CD4-positive, alpha-beta T cell treated with Interleukin-12 subunit alpha and Interleukin-12 subunit beta, for 1 hour (primary cell): ENCODE measurements around the gene SPEF2.

ENCODE experiments used
- DNase-seq: peaks from one replicate; pipeline ENCODE4 v3.0.0-alpha.2; 2020

The SPEF2 gene

DNA sequence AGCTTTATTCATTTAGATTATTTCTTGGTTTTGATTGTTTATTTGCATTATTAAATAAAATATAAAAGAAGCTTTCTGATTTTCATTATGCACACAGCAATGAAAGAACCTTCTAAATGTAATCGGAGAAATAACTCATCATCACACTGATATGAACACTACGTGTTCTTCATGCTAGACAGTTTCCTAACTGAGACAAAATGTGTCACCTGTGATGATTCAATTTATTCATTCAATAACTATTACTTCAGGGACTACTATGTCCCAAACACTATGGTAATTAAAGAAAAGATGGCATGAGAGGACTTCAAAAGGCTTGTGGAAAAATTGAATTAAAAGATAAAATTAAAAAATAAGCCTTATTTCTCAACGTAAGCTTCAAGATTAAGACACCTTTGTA, 118.1 kb downstream of the SPEF2 start:
- DNase-seq: no peak

DNA sequence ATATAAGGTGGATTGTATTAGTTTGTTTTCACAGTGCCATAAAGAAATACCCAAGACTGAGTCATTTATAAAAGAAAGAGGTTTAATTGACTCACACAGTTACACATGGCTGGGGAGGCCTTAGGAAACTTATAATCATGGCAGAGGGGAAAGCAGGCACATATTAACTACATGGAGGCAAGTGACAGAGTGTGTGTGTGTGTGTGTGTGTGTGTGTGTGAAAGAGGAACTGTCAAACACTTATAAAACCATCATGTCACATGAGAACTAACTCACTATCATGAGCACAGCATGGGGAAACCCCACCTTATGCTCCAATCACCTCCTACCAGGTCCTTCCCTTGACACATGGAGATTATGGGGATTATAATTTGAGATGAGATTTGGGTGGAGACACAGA, 118.6 kb downstream of the SPEF2 start:
- no peak for DNase-seq

DNA sequence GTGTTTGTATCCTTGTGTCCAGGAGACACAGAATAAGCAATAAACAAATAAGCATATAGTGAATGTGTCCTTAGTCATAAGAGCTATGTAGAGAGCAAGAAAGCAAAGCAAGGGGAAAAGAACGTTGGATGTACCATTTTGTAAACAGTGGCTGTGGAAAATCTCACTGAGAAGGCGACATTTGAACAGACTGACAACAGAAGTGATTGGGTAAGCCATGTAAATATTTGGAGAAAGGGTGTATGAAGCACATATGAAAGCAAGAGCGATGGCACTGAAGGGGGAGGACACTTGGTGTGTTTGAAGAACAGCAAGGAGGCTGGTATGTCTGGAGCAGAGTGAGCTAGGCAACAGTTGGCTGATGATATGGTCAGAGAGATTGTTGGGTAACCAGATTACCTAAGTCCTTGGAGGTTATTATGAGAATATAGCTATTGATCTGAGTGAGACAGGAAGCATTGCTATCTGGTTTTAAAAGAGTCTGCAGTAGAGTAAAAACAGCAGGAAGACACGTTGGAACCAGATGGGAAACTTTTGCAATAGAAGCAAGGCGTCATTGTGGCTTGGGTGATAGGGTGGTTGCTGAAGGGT, 123.6 kb downstream of the SPEF2 start:
- DNase-seq: no peak

DNA sequence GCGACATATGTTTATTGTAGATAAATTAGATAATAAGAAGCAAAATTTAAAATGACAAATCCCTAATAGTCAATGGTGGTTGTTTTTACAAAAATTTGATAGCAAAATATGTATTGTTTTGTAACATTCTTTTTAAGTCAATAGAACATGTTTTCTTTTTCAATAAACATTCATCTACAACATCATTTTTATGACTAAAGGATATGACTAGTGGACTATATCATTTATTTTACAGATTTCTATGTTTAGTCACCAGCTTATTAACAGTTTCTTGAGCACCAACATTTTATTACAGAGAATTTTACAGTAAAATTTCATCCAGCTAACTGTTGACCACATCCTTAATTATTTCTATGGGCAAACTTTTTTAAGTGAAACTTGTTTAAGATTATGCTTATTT, 124.3 kb downstream of the SPEF2 start:
- no peak for DNase-seq

DNA sequence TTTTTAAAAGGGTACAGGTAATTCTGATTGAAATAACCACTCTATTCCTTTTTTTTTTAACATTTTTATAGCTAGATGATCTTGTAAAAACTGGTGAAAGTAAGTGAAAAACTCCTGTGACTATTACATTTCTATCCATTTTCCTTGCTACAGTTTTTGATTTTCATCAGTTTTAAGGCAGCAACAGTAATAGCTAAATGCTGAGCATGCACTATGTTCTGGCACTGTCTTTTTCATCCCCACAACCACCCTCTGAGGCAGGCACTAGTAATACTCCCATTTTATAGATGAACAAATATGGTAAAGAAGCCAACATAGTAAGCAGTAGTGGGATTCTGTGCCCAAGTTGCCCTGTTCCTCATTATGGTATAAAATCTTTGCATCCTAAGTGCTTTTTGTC, 126.0 kb downstream of the SPEF2 start:
- no peak for DNase-seq

DNA sequence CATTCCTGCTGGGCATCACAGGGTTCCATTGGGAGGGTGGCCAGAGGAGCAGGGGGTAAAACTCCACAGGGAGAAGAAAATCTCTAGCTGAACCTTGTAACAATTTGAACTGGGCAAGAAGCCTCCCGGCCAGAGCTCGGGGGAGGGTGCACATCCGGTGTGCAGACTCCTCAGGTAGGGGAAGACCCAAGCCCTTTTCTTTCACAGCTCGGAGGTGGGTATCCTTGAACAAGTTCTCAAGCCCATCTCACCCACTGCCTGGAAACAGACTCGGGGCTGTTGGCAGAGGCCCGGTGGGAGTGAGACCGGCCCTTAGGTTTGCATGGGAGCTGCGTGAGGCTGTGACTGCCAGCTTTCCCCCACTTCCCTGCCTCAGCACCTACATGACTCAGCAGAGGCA, 127.5 kb downstream of the SPEF2 start:
- no peak for DNase-seq

DNA sequence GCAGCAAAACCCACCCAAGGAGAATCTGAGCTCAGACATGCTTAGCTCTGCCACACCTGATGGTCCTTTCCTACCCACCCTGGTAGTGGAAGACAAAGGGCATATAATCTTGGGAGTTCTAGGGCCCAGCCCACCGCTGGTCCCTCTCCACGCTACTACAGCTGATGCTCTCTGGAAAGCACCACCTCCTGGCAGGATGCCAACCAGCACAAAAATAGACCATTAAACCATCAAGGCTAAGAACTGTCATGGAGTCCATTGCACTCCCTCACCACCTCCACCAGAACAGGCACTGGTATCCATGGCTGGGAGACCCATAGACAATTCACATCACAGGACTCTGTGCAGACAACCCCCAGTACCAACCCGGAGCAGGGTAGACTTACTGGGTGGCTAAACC, 128.0 kb downstream of the SPEF2 start:
- DNase-seq: no peak

DNA sequence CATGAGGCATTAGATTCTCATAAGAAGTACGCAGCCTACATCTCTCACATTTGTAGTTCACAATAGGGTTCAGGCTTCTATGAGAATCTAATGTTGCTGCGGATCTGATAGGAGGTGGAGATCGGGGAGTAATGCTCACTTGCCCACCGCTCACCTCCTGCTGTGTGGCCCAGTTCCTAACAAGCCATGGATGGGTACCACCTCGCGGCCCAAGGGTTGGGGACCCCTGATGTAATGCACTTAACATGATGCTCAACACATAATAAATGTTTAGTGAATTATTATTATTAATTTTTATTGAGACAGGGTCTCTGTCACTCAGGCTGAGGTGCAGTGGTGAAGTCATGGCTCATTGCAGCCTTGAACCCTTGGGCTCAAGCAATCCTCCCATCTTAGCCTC, 134.3 kb downstream of the SPEF2 start:
- DNase-seq: no peak

DNA sequence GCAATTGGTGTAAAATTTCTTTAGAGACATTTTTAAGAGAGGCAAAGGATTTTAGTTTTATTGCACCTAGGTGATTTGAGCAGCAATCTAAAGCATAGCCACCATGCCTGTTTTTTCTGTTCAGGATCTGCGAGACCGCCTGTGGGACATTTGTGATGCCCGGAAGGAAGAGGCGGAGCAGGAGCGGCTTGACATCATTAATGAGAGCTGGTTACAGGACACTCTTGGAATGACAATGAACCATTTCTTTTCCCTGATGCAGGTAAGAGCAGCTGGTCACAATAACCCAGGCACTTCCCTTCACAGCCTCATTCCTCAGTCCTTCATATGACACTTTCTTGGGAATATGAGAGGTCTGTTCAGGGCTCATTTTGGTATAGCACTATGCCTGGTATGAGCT, 135.8 kb downstream of the SPEF2 start:
- no peak for DNase-seq

DNA sequence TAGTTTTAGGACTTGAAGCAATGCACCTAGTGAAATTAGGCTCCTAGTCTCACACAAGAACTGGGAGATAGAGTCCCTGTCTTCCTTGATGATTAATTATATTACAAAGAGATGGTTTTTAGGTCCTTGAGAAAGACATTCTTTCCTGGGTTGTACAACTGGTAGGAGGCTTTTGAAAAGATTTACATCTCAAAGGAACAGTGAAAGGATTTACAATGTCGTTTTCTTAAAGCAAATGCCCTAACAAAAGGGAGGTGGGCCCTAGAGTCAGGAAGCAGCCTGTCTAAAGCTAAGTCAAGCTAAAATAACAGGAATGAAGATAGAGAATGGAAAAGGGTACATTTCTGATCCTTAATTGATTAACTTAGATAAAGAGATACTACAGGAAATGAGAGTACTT, 136.8 kb downstream of the SPEF2 start:
- no peak for DNase-seq

DNA sequence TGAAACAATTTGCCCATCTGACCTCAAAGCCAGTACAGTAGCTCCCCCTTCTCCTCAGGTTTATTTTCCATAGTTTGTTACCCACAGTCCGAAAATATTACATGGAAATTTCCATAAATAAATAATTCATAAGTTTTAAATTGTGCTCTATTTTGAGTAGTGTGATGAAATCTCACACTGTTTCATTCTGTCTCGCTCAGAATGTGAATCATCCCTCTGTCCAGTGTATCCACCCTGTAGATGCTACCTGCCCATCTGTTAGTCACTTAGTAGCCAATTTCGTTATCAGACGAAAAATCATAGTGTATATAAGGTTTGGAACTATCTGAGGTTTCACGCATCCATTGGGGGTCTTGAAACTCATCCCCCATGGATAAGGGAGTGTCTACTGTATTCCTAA, 138.3 kb downstream of the SPEF2 start:
- DNase-seq: no peak

DNA sequence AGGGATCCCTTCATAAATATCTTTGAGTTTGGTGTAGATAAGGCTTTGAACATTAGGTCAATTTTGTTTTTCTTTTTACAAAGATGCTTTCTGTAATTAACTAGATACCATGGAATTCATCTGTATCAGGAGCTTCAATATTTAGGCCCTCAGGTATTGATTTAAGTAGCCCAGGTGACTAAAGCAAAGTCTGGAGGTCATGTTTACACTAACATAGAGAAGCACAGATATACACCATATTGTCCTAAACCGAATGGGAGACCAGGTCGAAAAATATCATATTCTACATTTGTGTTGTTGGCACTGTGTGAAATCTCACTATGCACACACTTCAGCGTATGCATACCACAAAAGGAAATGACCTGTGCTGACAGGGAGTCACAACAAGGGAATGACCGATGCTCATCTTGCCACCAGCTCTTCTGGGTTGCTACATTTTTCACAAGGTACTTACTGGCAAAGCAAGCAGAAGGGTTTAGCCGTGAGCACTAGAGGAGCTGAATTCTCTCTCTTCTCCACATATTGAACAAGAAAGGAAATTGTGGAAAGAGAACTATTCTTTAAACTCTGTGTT, 140.6 kb downstream of the SPEF2 start:
- no peak for DNase-seq

DNA sequence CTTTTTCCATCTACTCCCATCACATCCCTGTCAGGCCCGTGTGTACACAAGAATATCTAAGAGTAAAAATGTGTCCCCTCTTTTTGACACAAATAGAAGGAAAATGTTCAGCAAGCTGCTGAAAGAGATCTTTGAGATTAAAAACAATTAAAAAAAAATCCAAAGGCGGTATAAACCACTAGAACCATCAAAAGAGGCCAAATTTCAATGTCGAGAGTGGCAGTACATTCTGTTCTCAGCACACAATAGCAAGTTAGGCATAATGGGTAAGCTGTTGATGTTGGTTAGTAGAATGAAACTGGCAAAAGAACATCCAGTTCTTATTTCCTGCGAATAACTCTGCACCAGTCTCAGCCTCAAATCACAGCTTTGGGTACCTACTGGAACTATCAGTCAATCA, 143.9 kb downstream of the SPEF2 start:
- no peak for DNase-seq

DNA sequence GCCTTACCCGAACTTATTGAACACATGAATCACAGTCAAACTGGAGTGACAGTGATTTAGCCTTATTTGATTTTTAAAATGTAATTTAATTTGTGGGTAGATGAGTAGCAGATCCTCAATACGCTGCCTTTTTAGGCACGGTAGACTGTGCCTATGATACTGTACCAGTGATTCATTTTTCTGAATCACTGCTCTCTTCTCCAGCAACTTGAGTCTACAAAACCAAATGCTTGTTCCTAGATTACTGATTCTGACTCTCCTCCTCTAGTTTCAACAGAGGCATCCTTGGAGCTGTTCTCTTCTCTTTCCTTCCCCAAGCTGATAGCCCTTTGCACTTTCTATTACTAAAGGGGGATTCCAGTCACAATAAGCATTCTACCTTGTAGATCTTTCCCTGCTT, 144.7 kb downstream of the SPEF2 start:
- DNase-seq: no peak

DNA sequence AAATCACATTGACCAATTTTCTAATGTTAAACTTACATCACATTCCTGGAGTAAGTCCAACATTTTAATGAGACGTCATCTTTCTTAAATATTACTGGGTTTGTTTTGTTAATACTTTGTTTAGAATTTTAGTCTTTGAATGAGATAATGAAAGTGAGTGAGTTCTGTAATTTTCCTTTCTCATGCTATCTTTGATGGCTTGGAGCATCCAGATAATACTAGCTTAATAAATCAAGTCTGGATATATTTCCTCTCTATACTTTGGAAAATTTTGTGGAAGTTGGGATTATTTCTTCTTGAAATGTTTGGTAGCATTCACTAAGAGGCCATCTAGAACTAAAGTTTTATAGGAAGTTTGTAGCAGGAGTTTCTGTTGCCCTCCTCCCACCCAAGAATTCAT, 148.3 kb downstream of the SPEF2 start:
- DNase-seq: no peak

DNA sequence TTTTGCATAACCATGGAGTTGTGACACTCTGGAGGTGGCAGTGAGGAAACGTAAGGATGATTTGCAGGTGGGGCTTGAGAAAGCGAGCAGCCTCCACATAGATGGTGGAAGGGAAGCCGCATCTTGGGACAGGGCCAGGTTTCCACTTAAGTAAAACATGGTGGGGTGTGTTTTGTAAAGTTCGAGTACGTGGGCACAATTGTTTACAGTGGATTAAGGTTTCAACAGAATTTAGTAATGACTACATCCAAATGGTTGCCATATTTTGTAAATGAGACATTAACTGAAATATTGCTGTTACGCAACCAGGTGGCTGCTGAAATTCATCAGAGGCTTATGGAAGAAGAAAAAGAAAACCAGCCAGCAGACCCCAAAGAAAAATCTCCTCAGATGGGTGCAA, 153.6 kb downstream of the SPEF2 start:
- no peak for DNase-seq

DNA sequence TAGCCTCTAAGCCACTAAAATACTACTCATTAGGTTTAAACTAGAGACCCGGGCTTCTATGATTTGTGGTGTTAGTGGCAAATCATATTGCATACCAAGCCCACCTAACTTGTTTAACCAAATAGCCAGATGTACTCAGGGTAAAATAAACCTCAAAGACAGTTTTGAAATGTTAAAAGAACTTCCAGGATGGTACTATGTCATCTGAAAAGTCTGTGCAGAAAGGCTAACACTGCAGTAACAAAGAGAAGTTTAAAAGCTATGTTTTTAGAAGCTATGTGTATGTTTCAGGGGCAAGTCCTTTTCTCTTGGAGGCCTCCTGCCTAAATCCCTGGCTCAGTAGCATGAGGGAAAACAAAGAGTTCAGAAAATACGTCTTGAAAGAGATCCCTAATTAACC, 154.2 kb downstream of the SPEF2 start:
- DNase-seq: no peak

DNA sequence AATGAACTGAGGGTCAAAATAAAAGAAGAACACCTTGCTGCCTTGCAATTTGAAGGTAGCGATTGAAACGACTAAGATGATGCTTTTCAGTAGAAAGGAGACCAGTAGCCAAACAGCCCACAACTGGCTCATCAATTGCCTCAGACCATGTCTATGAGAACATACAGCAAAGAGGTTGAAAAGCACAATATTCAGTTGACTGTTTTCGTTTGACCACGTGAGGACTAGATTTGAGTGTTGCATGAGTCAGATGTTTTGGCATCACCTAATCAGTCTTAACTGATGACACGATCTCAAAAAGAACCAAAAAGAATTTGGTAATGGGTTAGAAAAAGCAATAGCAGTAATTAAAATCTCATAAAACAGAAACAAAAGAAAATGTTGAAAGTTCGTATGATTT, 156.3 kb downstream of the SPEF2 start:
- DNase-seq: no peak

DNA sequence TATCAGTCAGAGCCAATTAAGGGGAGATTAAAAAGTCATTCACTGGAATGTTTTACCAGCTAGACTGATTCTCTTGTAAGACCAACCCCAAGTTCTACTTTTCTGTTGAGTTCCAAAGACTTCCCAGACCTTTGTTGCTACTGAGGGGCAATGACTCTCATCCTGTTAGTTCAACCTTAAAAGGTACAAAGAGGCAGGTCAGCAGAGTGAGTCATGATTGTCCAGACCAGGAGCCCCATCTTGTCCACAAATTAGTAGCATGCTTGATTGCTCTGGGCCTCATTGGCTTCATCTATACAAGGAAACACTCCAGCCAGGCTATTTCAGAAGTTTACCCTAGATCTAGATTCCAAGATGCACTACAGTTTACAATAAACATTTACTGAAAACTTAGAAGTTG, 159.1 kb downstream of the SPEF2 start:
- no peak for DNase-seq

DNA sequence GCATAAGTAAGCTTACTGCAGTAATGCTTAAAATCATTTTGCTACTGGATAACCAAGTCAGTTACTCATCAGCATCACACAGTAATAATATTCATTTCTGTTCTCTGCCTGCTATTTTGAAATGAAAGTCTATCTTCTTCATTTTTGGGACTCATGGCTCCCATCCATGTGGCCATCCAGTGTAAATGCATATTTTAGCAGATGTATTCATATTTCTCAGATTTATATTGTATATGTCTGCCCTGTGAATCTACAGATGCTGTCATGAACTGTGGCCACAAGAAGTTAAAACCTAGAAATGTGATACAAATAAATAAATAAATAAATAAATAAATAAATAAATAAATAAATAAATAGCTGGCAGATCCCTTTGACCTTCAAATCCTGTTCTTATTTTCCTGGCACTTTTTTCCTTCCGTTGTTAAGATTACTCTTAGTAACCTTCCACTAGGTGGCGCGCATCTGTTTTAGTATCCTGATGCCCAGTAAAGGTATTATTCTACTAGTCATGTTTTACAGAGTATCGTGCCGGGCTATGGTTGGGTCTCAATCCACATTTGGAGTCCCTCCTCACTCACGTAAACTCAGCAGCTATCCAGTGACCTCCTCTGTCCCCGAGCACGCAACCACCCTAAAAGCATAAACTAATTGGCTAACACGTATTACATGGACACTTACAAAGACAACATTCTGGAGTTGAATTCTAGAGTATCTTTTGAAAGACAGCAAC, 159.9 kb downstream of the SPEF2 start:
- DNase-seq: peak; percentile 82

DNA sequence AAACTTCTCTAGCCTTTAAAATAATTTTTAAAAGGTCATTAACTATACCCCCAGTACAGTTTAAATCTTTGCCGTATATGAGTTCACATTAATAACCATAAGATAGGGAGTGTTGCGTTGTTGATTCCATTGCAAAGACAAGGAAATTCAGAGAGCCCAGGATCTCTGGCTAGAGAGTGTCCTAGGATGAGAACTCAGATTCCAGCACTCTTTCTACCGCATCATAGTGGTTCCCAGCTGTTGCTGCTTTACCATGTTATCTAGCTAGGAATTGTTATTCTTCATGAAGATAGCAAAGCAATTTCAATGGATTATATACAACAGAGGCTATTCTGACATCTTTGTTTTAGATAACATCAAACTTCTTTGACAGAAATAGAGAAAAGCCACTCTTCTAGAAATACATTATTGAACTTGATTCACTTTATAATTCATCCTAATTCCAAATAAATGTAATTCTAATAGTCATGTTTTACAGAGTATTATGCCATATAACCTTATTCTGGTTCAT, 160.7 kb downstream of the SPEF2 start:
- no peak for DNase-seq

DNA sequence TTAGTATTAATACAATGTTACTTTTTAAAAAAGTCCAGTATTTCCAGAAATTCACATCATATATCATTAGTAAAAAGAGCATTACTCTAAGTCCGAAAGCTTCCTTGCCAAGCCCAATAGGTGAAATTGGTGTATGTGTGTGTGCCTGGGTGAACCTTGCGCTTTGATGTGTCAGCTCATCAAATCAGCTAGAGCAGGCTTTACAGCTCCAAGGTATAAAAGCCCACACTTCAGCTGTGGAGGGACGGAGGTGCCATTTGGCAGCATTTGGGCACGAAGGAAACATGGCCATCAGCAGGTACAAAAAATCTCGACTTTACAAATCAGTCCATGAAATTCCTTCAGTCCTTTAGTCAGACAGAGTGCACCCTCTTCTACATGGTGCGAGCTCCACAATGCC, 162.6 kb downstream of the SPEF2 start:
- peak; percentile 69 for DNase-seq

DNA sequence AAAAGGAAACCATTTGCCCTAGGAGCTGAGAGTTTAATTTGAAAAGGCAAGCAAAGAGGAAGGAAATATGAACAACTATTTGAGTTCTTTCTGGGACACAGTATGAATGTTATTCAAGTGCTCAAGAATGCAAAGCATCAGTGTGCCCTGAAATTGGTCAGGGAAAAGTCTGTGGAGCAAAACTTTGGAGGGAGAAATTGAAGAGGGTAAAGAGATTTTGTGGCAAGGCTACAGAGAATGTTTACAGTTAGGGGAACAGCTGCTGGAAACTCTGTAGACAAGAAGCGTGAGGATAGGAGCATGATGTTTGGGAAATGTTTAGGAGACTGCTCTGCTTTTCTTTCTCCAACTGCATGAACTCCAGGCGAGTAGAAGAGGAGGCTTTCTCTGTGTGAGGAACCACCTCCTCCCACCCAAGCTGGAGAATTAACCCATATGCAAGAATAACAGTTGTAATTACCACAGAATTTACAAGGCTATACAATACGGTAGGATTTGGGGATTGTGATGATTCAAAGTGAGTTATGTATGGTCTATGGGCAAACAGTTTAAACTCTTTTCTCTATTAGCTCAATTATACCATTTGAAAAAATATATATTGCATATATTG, 163.6 kb downstream of the SPEF2 start:
- DNase-seq: no peak

DNA sequence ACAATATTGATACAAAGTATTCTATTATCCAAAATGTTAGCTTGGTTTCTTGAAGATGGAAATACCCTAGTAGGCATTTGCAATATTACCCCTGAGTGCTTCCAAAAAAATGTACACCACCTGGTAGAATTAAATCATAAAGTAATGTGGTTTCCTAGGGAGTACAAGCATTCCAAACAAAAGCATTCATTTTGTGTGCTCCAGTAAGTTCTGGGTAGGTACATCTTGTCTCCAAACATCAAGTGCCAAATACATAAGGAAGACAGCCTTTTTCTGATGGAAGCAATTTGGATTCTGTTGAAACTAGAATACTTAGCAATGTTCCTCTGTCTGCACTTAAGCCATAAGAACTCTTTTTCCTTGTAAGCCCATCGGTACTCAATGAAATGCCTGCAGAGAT, 165.9 kb downstream of the SPEF2 start:
- no peak for DNase-seq
